Endothelial cell (in vitro differentiated cells): ENCODE measurements around the gene LYRM1. TPM values are rescaled to one million over a fixed set of nuclear protein-coding genes. Genes with fewer than 3 reads are reported as not detected.

ENCODE experiments used
- DNase-seq: peaks from one replicate; pipeline ENCODE4 v3.0.0; 2021; ENCODE audit warnings: low spot score
- H3K27ac Mint-ChIP-seq: one replicate; pipeline ENCODE4 v1.8.0; 2021; ENCODE audit warnings: mixed read lengths, inconsistent platforms; ENCODE audit not compliant: unreplicated experiment
- H3K27me3 Mint-ChIP-seq: one replicate; pipeline ENCODE4 v1.8.0; 2021; ENCODE audit warnings: mild to moderate bottlenecking, moderate library complexity, mixed read lengths, inconsistent platforms; ENCODE audit not compliant: unreplicated experiment
- H3K36me3 Mint-ChIP-seq: one replicate; pipeline ENCODE4 v1.8.0; 2021; ENCODE audit warnings: mild to moderate bottlenecking, low read depth, mixed read lengths, inconsistent platforms; ENCODE audit not compliant: unreplicated experiment
- H3K4me1 Mint-ChIP-seq: one replicate; pipeline ENCODE4 v1.8.0; 2021; ENCODE audit warnings: mild to moderate bottlenecking, mixed read lengths, inconsistent platforms; ENCODE audit not compliant: unreplicated experiment
- H3K4me3 Mint-ChIP-seq: one replicate; pipeline ENCODE4 v1.8.0; 2021; ENCODE audit warnings: mild to moderate bottlenecking, mixed read lengths, inconsistent platforms; ENCODE audit not compliant: unreplicated experiment
- H3K9me3 Mint-ChIP-seq: one replicate; pipeline ENCODE4 v1.8.0; 2021; ENCODE audit warnings: mixed read lengths, inconsistent platforms; ENCODE audit not compliant: unreplicated experiment
- total RNA-seq: library from RNA; stranded (reverse); fragmentation: NEBNext Ultra II Directional; extraction: Animal tissue kit (Norgen Biotek cat#: 25700); gene quantifications from one replicate; pipeline ENCODE4 v1.2.1, GENCODE V29; 2021; ENCODE audit not compliant: unreplicated experiment
- TF ChIP-seq, protein P1 (sequence below): fragments of 200-600 bp; sonication (generic); IDR thresholded peaks from one replicate; pipeline ENCODE4 v1.5.0; 2021; ENCODE audit warnings: antibody characterized with exemption; ENCODE audit not compliant: unreplicated experiment

LYRM1 gene
- total RNA-seq, 1 donor from 2014 or later = 14.0 TPM

- Mint-ChIP-seq H3K4me1 (no peaks in the 10 kb centered on the region), H3K36me3 (no peaks in the 10 kb centered on the region), H3K27me3 (peaks cover 2% of the 10 kb centered on the region), H3K27ac (no peak overlapping the region), H3K4me3 (no peak overlapping the region), H3K9me3 (no peaks in the 10 kb centered on the region)
- TF ChIP-seq, protein P1, sequence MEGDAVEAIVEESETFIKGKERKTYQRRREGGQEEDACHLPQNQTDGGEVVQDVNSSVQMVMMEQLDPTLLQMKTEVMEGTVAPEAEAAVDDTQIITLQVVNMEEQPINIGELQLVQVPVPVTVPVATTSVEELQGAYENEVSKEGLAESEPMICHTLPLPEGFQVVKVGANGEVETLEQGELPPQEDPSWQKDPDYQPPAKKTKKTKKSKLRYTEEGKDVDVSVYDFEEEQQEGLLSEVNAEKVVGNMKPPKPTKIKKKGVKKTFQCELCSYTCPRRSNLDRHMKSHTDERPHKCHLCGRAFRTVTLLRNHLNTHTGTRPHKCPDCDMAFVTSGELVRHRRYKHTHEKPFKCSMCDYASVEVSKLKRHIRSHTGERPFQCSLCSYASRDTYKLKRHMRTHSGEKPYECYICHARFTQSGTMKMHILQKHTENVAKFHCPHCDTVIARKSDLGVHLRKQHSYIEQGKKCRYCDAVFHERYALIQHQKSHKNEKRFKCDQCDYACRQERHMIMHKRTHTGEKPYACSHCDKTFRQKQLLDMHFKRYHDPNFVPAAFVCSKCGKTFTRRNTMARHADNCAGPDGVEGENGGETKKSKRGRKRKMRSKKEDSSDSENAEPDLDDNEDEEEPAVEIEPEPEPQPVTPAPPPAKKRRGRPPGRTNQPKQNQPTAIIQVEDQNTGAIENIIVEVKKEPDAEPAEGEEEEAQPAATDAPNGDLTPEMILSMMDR = no peak
- no peak for DNase-seq
These were observed 54.0 kb downstream of the LYRM1 start for GRCh38 chr16:20954574-20954973.

DNA sequence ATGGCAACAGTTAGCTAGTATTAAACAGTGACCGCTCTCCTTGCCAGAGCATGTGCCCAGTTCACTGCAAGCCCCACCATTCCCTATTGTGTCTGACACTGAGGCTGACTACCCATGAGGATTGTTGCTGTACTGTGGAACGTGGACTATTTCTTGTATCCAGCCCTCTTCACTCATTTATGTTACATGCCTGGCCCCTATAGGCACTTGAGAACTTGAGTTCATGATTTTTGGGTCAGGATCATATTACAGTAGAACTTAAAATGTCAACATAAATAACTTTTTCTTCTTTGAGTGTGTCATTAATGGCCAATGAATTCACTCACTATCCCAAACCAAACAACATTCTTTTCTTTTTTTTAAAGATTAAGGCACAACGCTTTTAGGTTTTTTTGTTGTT lies 55.7 kb downstream of the LYRM1 start:
- no peak overlapping the region for H3K4me3 Mint-ChIP-seq
- no peaks in the 10 kb centered on the region for H3K36me3 Mint-ChIP-seq
- H3K27me3 Mint-ChIP-seq = peaks cover 2% of the 10 kb centered on the region
- TF ChIP-seq, protein P1 = no peak
- H3K9me3 Mint-ChIP-seq = no peaks in the 10 kb centered on the region
- DNase-seq = no peak
- H3K27ac Mint-ChIP-seq = no peak overlapping the region
- no peaks in the 10 kb centered on the region for H3K4me1 Mint-ChIP-seq

- Mint-ChIP-seq H3K9me3 (no peaks in the 10 kb centered on the region), H3K4me3 (no peak overlapping the region), H3K4me1 (no peaks in the 10 kb centered on the region), H3K36me3 (no peaks in the 10 kb centered on the region), H3K27me3 (peaks cover 2% of the 10 kb centered on the region), H3K27ac (no peak overlapping the region)
- no peak for DNase-seq
- TF ChIP-seq, protein P1 = no peak
These were observed 56.6 kb downstream of the LYRM1 start for GRCh38 chr16:20957153-20957552.

- TF ChIP-seq, protein P1 = no peak
- DNase-seq = no peak
- no peak overlapping the region for H3K27ac Mint-ChIP-seq
- H3K4me1 Mint-ChIP-seq = no peaks in the 10 kb centered on the region
- H3K36me3 Mint-ChIP-seq = no peaks in the 10 kb centered on the region
- H3K4me3 Mint-ChIP-seq = no peak overlapping the region
- H3K9me3 Mint-ChIP-seq = no peaks in the 10 kb centered on the region
- H3K27me3 Mint-ChIP-seq = peaks cover 3% of the 10 kb centered on the region
These were observed 60.3 kb downstream of the LYRM1 start for GRCh38 chr16:20960899-20961298.

DNA sequence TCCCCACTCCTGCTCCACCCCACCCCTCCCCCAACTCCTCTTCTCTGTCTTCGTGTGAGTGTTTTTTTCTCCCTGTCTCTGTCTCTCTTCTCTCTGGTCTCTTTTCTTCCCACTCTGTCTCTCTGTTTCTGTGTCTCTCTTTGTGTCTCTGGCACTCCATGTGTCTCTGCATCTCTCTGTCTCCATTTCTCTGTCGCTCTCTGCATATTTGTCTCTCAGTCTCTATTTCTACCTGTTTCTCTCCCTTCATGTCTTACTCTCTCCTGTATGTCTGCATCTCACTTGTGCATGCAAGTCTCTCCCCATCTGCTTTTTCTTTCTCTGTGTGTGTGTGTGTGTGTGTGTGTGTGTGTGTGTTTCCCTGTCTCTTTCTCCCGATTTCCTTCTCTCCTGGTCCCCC lies 68.2 kb downstream of the LYRM1 start:
- no peaks in the 10 kb centered on the region for H3K36me3 Mint-ChIP-seq
- no peak overlapping the region for H3K4me3 Mint-ChIP-seq
- TF ChIP-seq, protein P1 = no peak
- H3K27me3 Mint-ChIP-seq = peaks cover 7% of the 10 kb centered on the region
- no peak for DNase-seq
- no peak overlapping the region for H3K27ac Mint-ChIP-seq
- H3K4me1 Mint-ChIP-seq = no peaks in the 10 kb centered on the region
- H3K9me3 Mint-ChIP-seq = no peaks in the 10 kb centered on the region
